ENCODE measurements around the gene SPDL1. TPM values are rescaled to one million over a fixed set of nuclear protein-coding genes. Genes with fewer than 3 reads are reported as not detected.
A peak's percentile ranks its signal among the peaks of the same experiment; 100 is the strongest.

SPDL1 gene
- total and polyA plus RNA-seq, 7 experiments from 2014 or later, result 6.6 to 27.2 (median 11.1) TPM

DNA sequence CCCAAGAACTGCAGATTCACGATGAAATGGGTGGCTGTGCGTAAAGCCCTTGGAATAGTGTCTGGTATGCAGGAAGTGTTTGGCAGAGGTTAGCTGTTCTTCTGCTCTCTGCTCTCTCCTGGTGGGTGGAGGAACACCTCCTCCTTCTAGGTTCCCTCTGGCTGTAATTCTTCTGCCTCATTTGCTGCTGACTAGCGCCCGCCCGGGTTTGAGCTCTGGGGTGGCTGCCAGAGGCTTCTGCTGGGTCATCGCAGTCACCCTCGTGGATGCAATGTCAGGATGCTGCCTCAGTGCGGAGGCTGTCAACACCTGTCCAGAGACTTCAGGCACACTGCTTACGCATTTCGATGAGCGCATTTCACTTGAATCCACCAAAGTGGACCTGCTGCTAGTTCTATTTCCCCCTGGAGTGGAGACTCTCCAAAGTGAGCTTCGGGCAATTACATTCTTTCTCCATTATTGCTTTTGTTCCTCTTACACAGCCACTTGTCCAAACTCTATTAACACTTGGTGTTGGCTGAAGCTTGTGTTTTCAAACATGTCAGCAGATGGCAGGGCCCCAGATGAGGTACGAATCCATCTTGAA, 65.2 kb downstream of the SPDL1 start:
- ATAC-seq (peak; percentile 26), DNase-seq (peak in 1 of 9 donors; percentile 21)
- H3K27me3 Mint-ChIP-seq, result no peaks in the 10 kb centered on the region
- Histone ChIP-seq H3K4me1 (ENCODE audit: control insufficient read depth in 2 of 2, insufficient read depth in 2 of 2, low read length in 2 of 2) (peaks cover 59 to 62% of the 10 kb centered on the region in 2 donors), H3K9me3 (ENCODE audit: control insufficient read depth in 2 of 3, low read length in 3 of 3) (no peaks in the 10 kb centered on the region), H3K4me3 (ENCODE audit: low read length) (no peak overlapping the region), H3K27me3 (ENCODE audit: control insufficient read depth in 2 of 2, insufficient read depth in 2 of 2, low read length in 2 of 2) (no peaks in the 10 kb centered on the region), H3K27ac (ENCODE audit: low read depth, low read length) (no peak overlapping the region), H3K36me3 (ENCODE audit: control insufficient read depth in 2 of 3, insufficient read depth in 3 of 3, low read length in 3 of 3) (peaks cover 0 to 8% (median 3%) of the 10 kb centered on the region in 3 experiments)
- H3K9me3 Mint-ChIP-seq, result peaks cover 0 to 5% (median 0%) of the 10 kb centered on the region in 11 donors
- ChIA-PET POLR2A (interaction anchor here (0.8 to 5.6 kb wide), 2 partner anchors 9 to 12 kb away, joined by 4 to 32 read pairs; partner anchors contain the start of gene DOCK2), CTCF (interaction anchor here (0.5 kb wide), 1 partner anchor 65 kb away, joined by 5 read pairs; the partner anchor contains the start of gene SPDL1)
- H3K4me3 Mint-ChIP-seq, result peak overlapping the region in 9 of 10 donors; percentile 54 to 89 (median 66)
- peak overlapping the region; percentile 65 to 96 (median 84) for H3K27ac Mint-ChIP-seq
- peaks cover 10 to 49% (median 27%) of the 10 kb centered on the region in 5 donors for H3K36me3 Mint-ChIP-seq
- intact Hi-C loops (cut with micrococcal nuclease), result loop anchor here (1.0 to 2.0 kb wide), 2 partner anchors 12 to 22 kb away; partner anchors contain the start of gene DOCK2 (in 1 of the 2)
- peaks cover 89 to 99% (median 94%) of the 10 kb centered on the region in 7 donors for H3K4me1 Mint-ChIP-seq

DNA sequence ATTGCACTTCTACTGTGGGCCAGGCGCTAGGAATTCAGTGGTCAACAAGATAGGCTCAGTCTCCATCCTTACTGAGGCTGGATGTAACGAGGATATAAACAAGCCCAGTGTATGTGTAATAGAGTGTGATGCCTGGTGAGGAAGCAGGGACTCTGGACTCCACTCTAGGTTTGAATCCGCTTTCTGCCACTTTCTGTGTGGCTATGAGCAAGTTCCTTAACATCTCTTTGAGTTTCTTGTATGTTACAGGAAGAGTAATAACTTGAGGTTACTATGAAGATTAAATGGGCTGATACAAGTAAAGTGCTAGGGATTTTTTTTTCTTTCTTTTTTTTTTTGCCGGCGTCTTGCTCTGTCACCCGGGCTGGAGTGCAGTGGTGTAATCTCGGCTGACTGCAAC, 65.9 kb downstream of the SPDL1 start:
- Histone ChIP-seq H3K4me1 (ENCODE audit: control insufficient read depth in 2 of 2, insufficient read depth in 2 of 2, low read length in 2 of 2) (peaks cover 62% of the 10 kb centered on the region in 2 donors), H3K9me3 (ENCODE audit: control insufficient read depth in 2 of 3, low read length in 3 of 3) (no peaks in the 10 kb centered on the region), H3K36me3 (ENCODE audit: control insufficient read depth in 2 of 3, insufficient read depth in 3 of 3, low read length in 3 of 3) (peaks cover 0 to 14% (median 3%) of the 10 kb centered on the region in 3 experiments), H3K27ac (ENCODE audit: low read depth, low read length) (no peak overlapping the region), H3K27me3 (ENCODE audit: control insufficient read depth in 2 of 2, insufficient read depth in 2 of 2, low read length in 2 of 2) (no peaks in the 10 kb centered on the region), H3K4me3 (ENCODE audit: low read length) (no peak overlapping the region)
- H3K4me1 Mint-ChIP-seq, result peaks cover 90 to 100% (median 94%) of the 10 kb centered on the region in 7 donors
- intact Hi-C loops (cut with micrococcal nuclease), result loop anchor here (1.0 to 2.0 kb wide), 2 partner anchors 12 to 21 kb away; partner anchors contain the start of gene DOCK2 (in 1 of the 2)
- DNase-seq, result peak in 4 of 9 donors; percentile 12 to 31 (median 23)
- peak overlapping the region; percentile 54 to 89 (median 68) for H3K4me3 Mint-ChIP-seq
- H3K27me3 Mint-ChIP-seq, result no peaks in the 10 kb centered on the region
- peak overlapping the region; percentile 9 to 96 (median 80) for H3K27ac Mint-ChIP-seq
- H3K9me3 Mint-ChIP-seq, result peaks cover 0 to 5% (median 0%) of the 10 kb centered on the region in 11 donors
- CTCF ChIA-PET, result interaction anchor here (0.7 kb wide), 1 partner anchor 106 kb away, joined by 6 read pairs; no protein-coding TSS in a partner anchor
- POLR2A ChIA-PET, result interaction anchor here (0.8 to 5.6 kb wide), 2 partner anchors 9 to 12 kb away, joined by 4 to 32 read pairs; partner anchors contain the start of gene DOCK2
- peaks cover 10 to 51% (median 26%) of the 10 kb centered on the region in 5 donors for H3K36me3 Mint-ChIP-seq
- peak; percentile 43 for ATAC-seq

DNA sequence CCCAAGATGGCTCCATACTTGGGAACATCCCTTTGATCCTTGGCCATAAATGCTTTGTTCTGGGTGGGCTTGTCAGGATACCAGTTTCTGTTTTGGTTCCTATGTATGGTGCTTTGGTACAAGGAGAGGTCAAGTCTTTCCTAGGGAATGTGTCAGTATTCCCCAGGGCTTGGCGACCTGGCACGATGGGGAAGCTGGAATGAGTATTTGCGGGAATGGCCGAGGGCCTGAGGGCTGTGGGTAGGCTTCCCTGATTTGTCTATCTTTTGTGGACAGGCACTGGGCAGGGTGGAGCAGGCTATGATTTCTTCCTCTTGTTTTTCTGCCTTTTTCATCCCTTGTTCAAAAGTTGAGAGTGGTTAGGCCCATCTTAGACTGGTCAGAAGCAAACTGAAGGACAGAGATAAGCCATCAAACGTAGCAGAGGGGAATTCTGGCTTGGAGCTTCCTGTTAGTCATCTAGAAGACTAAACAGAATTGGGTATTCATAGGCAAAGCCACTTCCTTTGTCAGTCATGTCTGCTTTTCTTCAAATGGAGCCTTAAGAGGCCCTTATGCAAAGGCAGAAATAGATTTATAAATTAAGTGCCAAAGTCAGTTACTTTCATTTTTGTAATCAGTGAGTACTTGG, 67.2 kb downstream of the SPDL1 start:
- intact Hi-C loops (cut with micrococcal nuclease), result loop anchor here in 1 of 2 donors (1.0 to 10.0 kb wide), 2 partner anchors 14 to 684 kb away; partner anchors contain the start of gene DOCK2

DNA sequence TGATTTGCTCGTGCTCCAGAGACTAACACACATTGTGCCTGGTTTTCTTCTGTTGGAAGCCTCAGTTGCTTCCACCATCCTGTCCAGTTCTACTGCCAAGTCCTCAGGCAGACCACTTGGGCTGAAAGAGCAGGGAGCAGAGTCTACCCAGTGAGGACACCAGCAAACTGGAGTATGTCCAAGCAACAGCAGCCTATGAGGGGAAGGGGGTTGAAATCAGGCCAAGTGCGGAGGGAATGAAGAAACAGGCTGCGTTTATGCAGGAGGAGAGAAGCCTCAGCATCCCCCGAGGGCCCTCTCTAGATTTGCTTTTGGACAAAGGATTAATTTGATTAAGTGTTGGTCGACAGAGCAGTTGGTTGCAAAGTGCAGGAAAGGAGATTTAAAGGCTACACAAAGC, 68.0 kb downstream of the SPDL1 start:
- CTCF ChIA-PET, result no interaction called here
- Histone ChIP-seq H3K27me3 (ENCODE audit: control insufficient read depth in 2 of 2, insufficient read depth in 2 of 2, low read length in 2 of 2) (no peaks in the 10 kb centered on the region), H3K27ac (ENCODE audit: low read depth, low read length) (peak overlapping the region; percentile 24), H3K4me1 (ENCODE audit: control insufficient read depth in 2 of 2, insufficient read depth in 2 of 2, low read length in 2 of 2) (peaks cover 62 to 79% of the 10 kb centered on the region in 2 donors), H3K9me3 (ENCODE audit: control insufficient read depth in 2 of 3, low read length in 3 of 3) (no peaks in the 10 kb centered on the region), H3K36me3 (ENCODE audit: control insufficient read depth in 2 of 3, insufficient read depth in 3 of 3, low read length in 3 of 3) (peaks cover 3 to 35% (median 3%) of the 10 kb centered on the region in 3 experiments), H3K4me3 (ENCODE audit: low read length) (peak overlapping the region; percentile 25)
- peaks cover 0 to under 1% (median 0%) of the 10 kb centered on the region in 11 donors for H3K9me3 Mint-ChIP-seq
- DNase-seq (no peak), ATAC-seq (no peak)
- H3K27ac Mint-ChIP-seq, result peak overlapping the region; percentile 73 to 96 (median 91)
- peaks cover 6 to 60% (median 20%) of the 10 kb centered on the region in 5 donors for H3K36me3 Mint-ChIP-seq
- POLR2A ChIA-PET, result interaction anchor here (5.6 kb wide), 1 partner anchor 14 kb away, joined by 32 read pairs; the partner anchor contains the start of gene DOCK2
- no peaks in the 10 kb centered on the region for H3K27me3 Mint-ChIP-seq
- peak overlapping the region in 7 of 10 donors; percentile 26 to 89 (median 71) for H3K4me3 Mint-ChIP-seq
- H3K4me1 Mint-ChIP-seq, result peaks cover 73 to 98% (median 85%) of the 10 kb centered on the region in 7 donors
- intact Hi-C loops (cut with micrococcal nuclease), result loop anchor here in 1 of 2 donors (1.0 to 10.0 kb wide), 2 partner anchors 14 to 683 kb away; partner anchors contain the start of gene DOCK2

More for the DNA sequence above, 67.2 kb downstream of the SPDL1 start:
- peaks cover 1 to 28% (median 3%) of the 10 kb centered on the region in 3 experiments for H3K36me3 ChIP-seq (ENCODE audit: control insufficient read depth in 2 of 3, insufficient read depth in 3 of 3, low read length in 3 of 3)
- ATAC-seq (peak; percentile 61), DNase-seq (no peak)
- no peaks in the 10 kb centered on the region for H3K27me3 ChIP-seq (ENCODE audit: control insufficient read depth in 2 of 2, insufficient read depth in 2 of 2, low read length in 2 of 2)
- H3K9me3 ChIP-seq (ENCODE audit: control insufficient read depth in 2 of 3, low read length in 3 of 3), result no peaks in the 10 kb centered on the region
- H3K27ac Mint-ChIP-seq, result peak overlapping the region; percentile 73 to 96 (median 91)
- ChIA-PET POLR2A (interaction anchor here (5.6 kb wide), 1 partner anchor 14 kb away, joined by 32 read pairs; the partner anchor contains the start of gene DOCK2), CTCF (interaction anchor here (0.9 kb wide), 1 partner anchor 24 kb away, joined by 3 read pairs; no protein-coding TSS in a partner anchor)
- no peaks in the 10 kb centered on the region for H3K9me3 Mint-ChIP-seq
- peak overlapping the region; percentile 20 to 89 (median 66) for H3K4me3 Mint-ChIP-seq
- peaks cover 79 to 99% (median 85%) of the 10 kb centered on the region in 7 donors for H3K4me1 Mint-ChIP-seq
- peaks cover 62 to 74% of the 10 kb centered on the region in 2 donors for H3K4me1 ChIP-seq (ENCODE audit: control insufficient read depth in 2 of 2, insufficient read depth in 2 of 2, low read length in 2 of 2)
- peaks cover 6 to 58% (median 23%) of the 10 kb centered on the region in 5 donors for H3K36me3 Mint-ChIP-seq
- H3K4me3 ChIP-seq (ENCODE audit: low read length), result peak overlapping the region; percentile 25
- H3K27ac ChIP-seq (ENCODE audit: low read depth, low read length), result peak overlapping the region; percentile 24
- no peaks in the 10 kb centered on the region for H3K27me3 Mint-ChIP-seq

DNA sequence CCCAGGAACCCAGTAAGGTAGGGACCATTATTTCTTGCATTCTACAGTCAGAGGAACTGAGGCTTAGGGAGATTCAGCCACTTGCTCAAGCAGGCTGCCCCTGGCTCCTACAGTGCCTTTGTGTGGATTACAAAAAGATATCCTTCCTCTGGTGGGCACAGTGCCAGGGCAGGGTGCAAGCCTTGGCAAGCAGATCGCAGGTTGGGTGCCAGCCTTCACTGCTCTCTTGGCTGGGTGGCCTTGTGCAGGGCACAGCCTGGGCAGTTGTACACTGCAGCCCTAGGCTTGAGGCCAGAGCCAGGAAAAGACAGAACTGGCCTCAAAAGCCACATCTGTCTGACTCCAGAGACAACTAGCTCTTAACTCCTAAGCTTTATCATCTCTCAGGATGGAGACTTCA, 68.5 kb downstream of the SPDL1 start:
- Mint-ChIP-seq H3K4me1 (peaks cover 73 to 98% (median 86%) of the 10 kb centered on the region in 7 donors), H3K27me3 (no peaks in the 10 kb centered on the region), H3K9me3 (peaks cover 0 to 3% (median 0%) of the 10 kb centered on the region in 11 donors), H3K4me3 (peak overlapping the region in 3 of 10 donors; percentile 6 to 28 (median 9)), H3K27ac (peak overlapping the region; percentile 15 to 93 (median 84)), H3K36me3 (peaks cover 6 to 61% (median 22%) of the 10 kb centered on the region in 5 donors)
- ATAC-seq, result no peak
- CTCF ChIA-PET, result no interaction called here
- no peak overlapping the region for H3K27ac ChIP-seq (ENCODE audit: low read depth, low read length)
- DNase-seq, result no peak
- H3K27me3 ChIP-seq (ENCODE audit: control insufficient read depth in 2 of 2, insufficient read depth in 2 of 2, low read length in 2 of 2), result no peaks in the 10 kb centered on the region
- H3K36me3 ChIP-seq (ENCODE audit: control insufficient read depth in 2 of 3, insufficient read depth in 3 of 3, low read length in 3 of 3), result peaks cover 3 to 39% (median 3%) of the 10 kb centered on the region in 3 experiments
- intact Hi-C loops (cut with micrococcal nuclease), result loop anchor here in 1 of 2 donors (10.0 kb wide), 1 partner anchor 683 kb away; no protein-coding TSS in a partner anchor
- H3K9me3 ChIP-seq (ENCODE audit: control insufficient read depth in 2 of 3, low read length in 3 of 3), result no peaks in the 10 kb centered on the region
- POLR2A ChIA-PET, result interaction anchor here (5.6 kb wide), 1 partner anchor 15 kb away, joined by 32 read pairs; the partner anchor contains the start of gene DOCK2
- H3K4me1 ChIP-seq (ENCODE audit: control insufficient read depth in 2 of 2, insufficient read depth in 2 of 2, low read length in 2 of 2), result peaks cover 57 to 79% of the 10 kb centered on the region in 2 donors
- no peak overlapping the region for H3K4me3 ChIP-seq (ENCODE audit: low read length)

DNA sequence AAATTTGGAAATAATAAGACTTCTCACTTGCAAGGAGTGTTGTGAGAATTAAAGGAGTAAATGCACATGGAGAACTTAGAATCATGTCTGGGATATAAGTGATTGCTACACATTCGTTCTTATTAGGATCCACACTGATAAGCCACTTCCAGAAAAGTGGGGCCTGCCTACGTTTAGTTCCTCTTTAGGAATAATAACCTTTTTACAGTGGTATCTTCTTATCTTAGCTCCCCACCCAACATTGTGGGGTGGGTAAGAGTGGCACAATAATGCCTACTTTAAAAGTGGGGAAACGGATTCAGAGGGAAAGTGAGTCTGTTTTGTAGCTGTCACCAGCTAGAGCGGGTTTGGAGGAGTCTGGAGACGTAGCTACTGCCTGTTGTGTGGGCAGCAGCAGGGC, 69.5 kb downstream of the SPDL1 start:
- CTCF ChIA-PET, result no interaction called here
- POLR2A ChIA-PET, result interaction anchor here (5.6 kb wide), 1 partner anchor 16 kb away, joined by 32 read pairs; the partner anchor contains the start of gene DOCK2

More for the DNA sequence above, 69.5 kb downstream of the SPDL1 start:
- Mint-ChIP-seq H3K36me3 (peaks cover 6 to 58% (median 22%) of the 10 kb centered on the region in 5 donors), H3K4me3 (no peak overlapping the region), H3K27me3 (no peaks in the 10 kb centered on the region), H3K9me3 (peaks cover 0 to 3% (median 0%) of the 10 kb centered on the region in 11 donors), H3K4me1 (peaks cover 71 to 96% (median 82%) of the 10 kb centered on the region in 7 donors), H3K27ac (peak overlapping the region in 6 of 9 donors; percentile 54 to 91 (median 82))
- Histone ChIP-seq H3K36me3 (ENCODE audit: control insufficient read depth in 2 of 3, insufficient read depth in 3 of 3, low read length in 3 of 3) (peaks cover 3 to 34% (median 3%) of the 10 kb centered on the region in 3 experiments), H3K4me1 (ENCODE audit: control insufficient read depth in 2 of 2, insufficient read depth in 2 of 2, low read length in 2 of 2) (peaks cover 47 to 77% of the 10 kb centered on the region in 2 donors), H3K4me3 (ENCODE audit: low read length) (no peak overlapping the region), H3K27me3 (ENCODE audit: control insufficient read depth in 2 of 2, insufficient read depth in 2 of 2, low read length in 2 of 2) (no peaks in the 10 kb centered on the region), H3K9me3 (ENCODE audit: control insufficient read depth in 2 of 3, low read length in 3 of 3) (no peaks in the 10 kb centered on the region), H3K27ac (ENCODE audit: low read depth, low read length) (no peak overlapping the region)
- DNase-seq (no peak), ATAC-seq (no peak)
- intact Hi-C loops (cut with micrococcal nuclease), result loop anchor here in 1 of 2 donors (10.0 kb wide), 1 partner anchor 682 kb away; no protein-coding TSS in a partner anchor
